GF-D8 (cell line): ENCODE data around the gene TRPM2.
"Not testable (repeated sequence)": the region's sequence is repeated elsewhere in the genome, so short reads cannot be mapped to it uniquely, and the experiment has no call there.

Experiments used
- DNase-seq: peaks from one replicate; lab custom pipeline; 2025; lab: John Stamatoyannopoulos, UW

TRPM2 gene

GRCh38 chr21:44415073-44416025 lies 61.9 kb downstream of the TRPM2 start:
- no peak for DNase-seq

DNA sequence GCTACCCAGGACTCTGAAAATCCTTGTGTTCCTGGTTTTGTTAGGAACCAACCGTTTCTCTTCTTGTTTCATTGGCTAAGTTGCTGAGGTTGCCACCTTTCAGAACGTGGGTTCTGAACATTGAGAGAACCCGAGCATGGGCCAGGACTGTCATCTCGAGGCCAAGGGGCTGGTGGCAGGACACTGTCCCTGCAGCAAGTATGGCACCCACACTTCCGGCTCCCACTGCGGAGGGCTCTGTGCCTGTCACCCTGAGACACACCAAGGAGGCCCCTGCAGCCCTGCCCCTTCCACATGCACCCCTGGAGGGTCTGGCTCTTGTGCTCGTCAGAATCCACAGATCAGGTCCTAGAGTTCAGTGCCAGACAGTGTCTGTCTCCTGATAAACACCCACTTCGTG lies 62.8 kb downstream of the TRPM2 start:
- no peak for DNase-seq

DNA sequence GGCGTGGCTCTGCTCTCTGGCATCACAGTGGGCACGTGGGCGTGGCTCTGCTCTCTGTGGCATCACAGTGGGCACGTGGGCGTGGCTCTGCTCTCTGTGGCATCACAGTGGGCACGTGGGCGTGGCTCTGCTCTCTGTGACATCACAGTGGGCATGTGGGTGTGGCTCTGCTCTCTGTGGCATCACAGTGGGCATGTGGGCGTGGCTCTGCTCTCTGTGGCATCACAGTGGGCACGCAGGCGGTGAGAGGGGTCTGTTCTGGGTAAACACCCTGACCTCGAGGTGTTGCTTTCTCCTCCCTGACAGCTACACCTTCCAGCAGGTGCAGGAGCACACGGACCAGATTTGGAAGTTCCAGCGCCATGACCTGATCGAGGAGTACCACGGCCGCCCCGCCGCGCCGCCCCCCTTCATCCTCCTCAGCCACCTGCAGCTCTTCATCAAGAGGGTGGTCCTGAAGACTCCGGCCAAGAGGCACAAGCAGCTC lies 64.2 kb downstream of the TRPM2 start:
- not testable (repeated sequence) for DNase-seq

- no peak for DNase-seq
Measured at GRCh38 chr21:44418108-44418875, 64.9 kb downstream of the TRPM2 start.

DNA sequence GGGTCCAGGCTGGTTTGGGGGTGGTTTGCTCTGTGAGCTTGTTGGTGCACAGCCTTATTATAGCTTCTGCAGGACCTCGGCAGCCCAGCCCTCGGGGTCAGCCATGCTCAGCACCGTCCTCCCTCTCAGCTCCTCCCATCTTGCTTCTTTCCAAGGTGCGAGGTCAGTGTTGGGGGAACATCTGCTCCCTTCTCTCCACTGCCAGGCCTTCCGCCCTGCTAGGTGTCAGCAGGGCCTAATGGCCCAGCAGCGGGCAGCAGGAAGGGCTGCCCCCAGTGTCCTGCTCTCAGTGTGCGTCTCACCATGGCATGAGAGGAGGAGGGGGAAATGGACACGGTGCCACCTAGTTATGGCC lies 65.4 kb downstream of the TRPM2 start:
- DNase-seq: no peak

- no peak for DNase-seq
Measured at GRCh38 chr21:44419679-44420078, 66.3 kb downstream of the TRPM2 start.

- no peak for DNase-seq
Measured at GRCh38 chr21:44420416-44421205, 67.2 kb downstream of the TRPM2 start.

DNA sequence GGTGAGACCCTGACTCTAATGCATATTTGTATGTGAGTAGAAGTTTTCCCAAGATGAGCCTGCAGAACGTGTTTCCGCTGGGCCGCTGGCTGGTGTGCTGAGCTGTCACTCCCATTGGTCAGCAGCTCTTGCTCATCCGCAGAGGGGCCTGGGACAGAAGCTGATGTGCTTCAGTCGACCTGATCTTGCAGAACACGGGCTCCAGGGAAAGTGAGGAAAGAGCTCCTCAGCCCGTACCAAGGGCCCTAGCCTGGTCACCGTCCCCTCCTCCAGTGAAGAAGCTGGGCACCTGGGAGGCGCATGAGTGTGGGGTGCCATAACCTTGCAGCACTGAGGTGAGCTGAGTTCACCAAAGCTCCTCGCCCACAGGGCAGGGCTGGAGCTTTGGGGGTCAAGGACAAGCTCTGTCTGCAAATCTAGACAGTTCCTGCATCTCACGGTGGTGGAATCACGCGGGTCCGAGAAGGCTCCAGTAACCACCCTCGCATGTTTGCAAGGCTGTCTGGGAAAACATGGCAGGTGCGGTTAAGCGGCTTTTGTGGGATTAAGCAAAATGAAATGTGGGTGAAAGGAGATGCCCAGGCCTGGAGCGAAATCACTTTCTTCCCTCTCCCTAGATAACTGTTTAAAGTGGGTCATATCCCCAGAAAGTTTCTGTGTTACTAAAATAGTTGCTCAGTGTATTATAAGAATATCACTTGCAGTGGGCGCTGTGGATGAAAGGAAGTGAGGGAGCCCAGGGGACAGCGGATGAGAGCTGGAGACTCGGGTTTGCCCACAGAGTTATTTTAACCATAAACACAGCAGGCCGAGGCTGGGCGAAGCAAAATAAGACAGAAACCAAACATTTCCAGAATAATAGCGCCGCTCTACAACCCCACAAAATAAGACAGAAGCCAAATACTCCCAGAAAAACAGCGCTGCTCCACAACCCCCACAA lies 68.8 kb downstream of the TRPM2 start:
- DNase-seq: no peak

- no peak for DNase-seq
Measured at GRCh38 chr21:44423312-44423821, 69.9 kb downstream of the TRPM2 start.

DNA sequence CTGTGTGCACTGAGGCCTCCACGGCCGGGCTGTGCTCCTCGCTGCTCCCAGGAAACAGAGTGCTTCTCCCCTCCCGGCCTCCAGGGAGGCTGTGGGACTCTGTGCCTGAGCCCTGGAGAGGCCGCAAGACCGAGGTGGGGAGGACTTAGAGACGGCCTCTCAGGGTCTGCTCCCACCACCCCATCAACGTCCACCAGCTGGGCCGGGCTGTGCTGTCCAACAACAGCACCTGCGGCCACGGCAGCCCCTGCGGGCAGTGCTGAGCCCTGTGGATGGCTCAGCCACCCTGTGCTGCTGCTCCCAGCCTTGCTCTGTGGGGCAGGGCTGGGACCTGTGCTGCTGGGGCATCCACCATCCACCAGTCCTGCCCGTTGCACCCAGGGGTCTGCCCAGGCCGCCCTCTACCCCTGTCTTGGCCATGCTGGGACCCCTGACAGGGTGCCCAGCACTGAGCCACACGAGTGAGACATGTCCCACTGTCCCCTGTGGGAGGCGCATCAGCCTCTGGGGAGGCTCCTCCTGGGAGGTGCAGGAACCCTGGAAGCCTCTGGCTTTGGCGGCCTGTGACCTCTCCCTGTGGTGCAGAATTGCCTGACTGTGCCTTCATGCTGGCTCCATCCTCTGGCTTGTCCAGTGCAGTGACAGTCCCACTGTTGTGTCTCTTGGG lies 70.7 kb downstream of the TRPM2 start:
- DNase-seq: no peak

DNA sequence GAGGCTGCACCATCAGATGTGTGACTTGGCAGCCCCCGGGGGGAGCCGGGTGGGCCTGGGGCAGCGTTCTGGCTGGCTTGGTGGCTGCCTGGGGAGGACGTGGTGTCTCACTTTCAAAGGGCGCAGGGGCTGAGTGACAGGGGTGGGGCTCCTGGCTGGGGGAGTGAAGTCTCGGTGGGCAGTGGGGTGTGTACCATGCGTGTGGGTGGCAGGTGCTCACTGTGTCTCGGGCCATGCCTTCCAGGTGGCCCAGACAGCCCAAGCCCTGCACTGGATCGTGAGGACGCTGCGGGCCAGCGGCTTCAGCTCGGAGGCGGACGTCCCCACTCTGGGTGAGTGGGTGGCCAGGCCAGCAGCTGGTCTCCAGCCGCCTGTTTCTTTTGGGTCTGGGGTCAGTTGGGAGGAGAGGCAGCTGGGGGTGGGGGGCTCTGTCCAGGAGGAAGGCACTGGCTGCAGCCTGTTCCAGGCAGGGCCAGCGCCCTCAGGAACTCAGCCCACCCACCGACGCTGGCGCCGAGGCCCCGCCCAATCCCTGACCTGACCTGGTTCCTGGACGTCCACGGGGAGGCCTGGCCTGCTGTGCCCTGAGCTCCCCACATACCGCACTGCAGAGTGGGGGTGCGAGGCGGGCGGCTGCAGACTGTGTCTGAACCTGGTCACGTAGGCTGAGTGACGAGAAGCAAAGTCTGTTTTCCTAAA lies 71.3 kb downstream of the TRPM2 start:
- DNase-seq: no peak

DNA sequence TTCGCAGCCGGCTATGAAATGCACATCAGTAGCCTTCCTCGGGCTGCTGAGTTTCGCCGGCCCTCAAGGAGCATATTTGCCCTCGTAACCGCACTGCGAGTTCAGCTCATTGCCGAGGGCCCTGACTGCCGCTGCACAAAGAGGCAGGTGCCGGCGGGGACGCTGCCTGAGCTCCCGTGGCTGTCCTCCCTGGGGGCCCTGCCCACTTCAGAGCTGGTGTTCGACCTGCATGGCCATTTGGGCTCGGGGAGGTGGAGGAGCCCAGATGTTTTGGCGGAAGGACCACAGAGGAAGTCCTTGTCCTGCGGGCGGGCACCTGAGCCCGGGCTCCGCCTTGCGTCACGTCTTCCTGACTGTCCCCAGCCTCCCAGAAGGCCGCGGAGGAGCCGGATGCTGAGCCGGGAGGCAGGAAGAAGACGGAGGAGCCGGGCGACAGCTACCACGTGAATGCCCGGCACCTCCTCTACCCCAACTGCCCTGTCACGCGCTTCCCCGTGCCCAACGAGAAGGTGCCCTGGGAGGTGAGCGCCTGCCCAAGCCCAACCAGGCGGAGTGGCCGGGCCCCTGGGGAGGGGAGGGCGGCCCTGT lies 72.0 kb downstream of the TRPM2 start:
- no peak for DNase-seq

- DNase-seq: no peak
Measured at GRCh38 chr21:44425895-44426662, 72.7 kb downstream of the TRPM2 start.

DNA sequence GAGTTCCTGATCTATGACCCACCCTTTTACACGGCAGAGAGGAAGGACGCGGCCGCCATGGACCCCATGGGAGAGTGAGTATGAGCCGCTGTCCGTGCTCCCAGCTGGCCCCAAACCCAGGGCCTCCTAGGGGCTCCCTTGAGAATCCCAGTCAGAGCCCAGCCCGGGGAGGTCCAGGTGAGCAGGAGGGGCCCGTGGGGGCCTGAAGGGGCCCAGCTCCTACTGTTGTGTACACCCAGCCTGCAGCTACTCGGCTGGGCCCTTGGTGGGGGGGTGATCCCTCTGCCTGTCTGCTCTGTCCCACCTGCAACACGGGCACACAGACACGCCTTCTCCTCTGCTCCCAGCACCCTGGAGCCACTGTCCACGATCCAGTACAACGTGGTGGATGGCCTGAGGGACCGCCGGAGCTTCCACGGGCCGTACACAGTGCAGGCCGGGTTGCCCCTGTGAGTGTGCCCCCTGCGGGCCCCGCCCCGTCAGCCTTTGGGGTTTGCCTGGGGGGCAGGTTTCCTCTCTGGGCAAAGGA lies 73.3 kb downstream of the TRPM2 start:
- DNase-seq: no peak

DNA sequence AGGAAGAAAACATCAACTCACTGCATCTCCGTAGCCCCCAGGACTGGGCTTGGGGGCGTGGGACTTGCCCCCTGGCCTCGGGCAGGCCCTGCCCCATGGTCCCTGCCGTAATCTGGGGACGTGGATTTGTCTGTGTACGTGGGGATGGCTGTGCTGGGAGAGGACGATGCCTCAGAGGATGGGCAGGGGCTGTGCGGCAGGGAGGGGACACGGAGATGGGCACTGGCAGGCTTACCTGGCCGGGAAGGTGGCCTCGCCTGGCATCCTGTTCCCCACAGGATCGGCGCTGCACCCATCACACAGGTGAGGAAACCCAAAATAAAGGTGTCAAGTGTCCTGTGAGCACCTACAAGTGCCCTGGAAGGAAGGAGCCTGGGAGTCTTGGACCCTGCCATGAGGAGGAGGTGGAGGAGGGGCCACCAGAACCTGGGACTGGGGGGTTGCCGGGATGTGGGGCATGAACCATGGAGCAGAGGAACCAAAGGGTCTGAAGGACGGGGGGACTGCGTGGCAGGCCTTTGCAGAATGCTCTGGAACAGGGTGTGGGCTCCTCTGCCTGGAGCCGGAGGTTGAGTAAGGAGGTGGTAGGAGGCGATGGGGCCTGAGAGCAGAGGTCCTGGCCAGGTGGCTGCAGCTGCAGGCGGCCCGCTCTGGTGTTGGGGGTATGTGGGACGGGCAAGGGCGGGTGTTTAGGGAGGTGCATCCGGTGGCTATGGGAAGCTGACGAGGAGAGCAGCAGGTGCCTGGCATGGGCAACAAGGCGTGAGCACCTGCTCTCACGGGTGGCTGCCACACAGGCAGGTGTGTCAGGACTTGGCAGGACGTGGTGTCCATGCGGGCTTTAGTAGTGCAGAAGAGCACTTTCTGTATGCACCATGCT lies 74.1 kb downstream of the TRPM2 start:
- no peak for DNase-seq

DNA sequence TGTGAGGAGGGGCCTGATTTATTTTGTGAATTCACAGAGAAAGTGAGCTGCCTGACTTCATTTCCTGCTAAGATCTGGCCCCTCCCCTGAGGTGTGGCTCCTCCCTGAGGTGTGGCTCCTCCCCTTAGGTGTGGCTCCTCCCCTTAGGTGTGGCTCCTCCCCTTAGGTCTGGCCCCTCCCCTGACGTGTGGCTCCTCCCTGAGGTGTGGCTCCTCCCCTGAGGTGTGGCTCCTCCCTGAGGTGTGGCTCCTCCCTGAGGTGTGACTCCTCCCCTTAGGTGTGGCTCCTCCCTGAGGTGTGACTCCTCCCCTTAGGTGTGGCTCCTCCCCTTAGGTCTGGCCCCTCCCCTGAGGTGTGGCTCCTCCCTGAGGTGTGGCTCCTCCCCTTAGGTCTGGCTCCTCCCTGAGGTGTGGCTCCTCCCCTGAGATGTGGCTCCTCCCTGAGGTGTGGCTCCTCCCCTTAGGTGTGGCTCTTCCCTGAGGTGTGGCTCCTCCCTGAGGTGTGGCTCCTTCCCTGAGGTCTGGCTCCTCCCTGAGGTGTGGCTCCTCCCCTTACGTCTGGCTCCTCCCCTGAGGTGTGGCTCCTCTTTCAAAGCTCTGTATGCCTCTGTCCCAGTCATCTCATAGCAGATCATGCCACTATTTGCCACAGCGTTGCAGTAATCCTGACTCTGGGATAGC lies 75.0 kb downstream of the TRPM2 start:
- DNase-seq: no peak

DNA sequence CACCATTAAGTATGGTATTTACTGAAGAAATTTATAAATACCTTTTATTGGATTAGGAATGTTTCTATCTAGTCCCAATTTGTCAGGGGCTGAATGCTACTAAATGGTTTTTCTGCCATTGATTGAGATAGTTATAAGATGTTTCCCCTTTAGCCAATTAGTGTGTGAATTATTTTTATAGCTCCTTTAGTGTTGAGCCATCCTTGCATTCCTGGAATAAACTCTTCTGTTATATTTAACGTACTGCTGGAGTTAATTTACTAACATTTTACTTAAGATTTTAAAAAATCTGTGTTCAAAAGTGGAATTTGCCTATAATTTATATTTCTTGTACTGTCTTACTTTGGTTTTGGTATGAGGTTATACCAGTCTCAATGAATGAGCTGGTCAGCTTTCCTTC lies 76.5 kb downstream of the TRPM2 start:
- no peak for DNase-seq
